ENCODE data around the gene ARID3A.

DNA sequence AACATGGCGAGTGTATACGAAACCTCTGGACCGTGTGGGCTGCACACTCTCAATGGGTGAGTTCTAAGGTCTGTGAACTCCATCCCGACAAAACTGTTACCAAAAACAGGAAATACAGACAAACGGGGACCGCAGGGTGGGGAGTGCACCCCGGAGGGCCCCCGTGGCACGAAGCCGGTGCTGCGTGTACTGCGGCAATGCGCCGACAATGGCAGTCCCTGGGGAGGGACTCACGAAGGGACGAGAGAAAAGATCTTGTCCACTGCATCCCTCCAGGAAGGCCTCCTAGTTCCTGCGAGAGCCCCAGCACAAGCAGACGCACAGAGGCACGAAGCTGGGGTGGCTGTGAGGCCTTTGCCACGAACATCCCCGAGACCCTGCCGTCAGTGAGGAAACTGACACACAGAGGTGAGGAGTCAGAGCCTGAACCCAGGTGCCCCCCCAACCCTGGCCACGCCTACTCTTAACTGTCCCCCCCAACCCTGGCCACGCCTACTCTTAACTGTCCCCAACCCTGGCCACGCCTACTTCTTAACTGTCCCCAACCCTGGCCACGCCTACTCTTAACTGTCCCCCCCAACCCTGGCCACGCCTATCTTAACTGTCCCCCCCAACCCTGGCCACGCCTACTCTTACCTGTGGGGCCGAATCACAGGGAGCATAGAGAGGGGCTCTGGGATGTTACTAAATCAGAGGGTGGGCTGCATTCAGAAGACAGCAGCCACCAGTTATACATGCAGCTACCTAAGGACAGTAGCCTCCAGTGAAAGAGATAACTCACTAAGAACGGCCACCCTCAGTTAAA lies 37.1 kb upstream of the ARID3A start:
- TF ChIP-seq, protein P1, sequence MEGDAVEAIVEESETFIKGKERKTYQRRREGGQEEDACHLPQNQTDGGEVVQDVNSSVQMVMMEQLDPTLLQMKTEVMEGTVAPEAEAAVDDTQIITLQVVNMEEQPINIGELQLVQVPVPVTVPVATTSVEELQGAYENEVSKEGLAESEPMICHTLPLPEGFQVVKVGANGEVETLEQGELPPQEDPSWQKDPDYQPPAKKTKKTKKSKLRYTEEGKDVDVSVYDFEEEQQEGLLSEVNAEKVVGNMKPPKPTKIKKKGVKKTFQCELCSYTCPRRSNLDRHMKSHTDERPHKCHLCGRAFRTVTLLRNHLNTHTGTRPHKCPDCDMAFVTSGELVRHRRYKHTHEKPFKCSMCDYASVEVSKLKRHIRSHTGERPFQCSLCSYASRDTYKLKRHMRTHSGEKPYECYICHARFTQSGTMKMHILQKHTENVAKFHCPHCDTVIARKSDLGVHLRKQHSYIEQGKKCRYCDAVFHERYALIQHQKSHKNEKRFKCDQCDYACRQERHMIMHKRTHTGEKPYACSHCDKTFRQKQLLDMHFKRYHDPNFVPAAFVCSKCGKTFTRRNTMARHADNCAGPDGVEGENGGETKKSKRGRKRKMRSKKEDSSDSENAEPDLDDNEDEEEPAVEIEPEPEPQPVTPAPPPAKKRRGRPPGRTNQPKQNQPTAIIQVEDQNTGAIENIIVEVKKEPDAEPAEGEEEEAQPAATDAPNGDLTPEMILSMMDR (IDR thresholded peaks at IDR 0.05 in 4 of 5, conservative IDR thresholded peaks at IDR 0.05 in 1 of 5), result no peak
- no peak for TF ChIP-seq POLR2A (IDR thresholded peaks at IDR 0.05)

Measured in gastrocnemius medialis (tissue), 4 donors.